GM21723 (cell line): ENCODE data around the gene LRRC23.
"Not testable (repeated sequence)": the region's sequence is repeated elsewhere in the genome, so short reads cannot be mapped to it uniquely, and the experiment has no call there.

Experiments used
- ATAC-seq: cut with Tn5 transposase; IDR thresholded peaks from one replicate; pipeline ENCODE4 v1.9.1; 2021; ENCODE audit warnings: mild to moderate bottlenecking, moderate library complexity; ENCODE audit not compliant: unreplicated experiment

LRRC23 gene

GRCh38 chr12:6872073-6873048, 32.3 kb upstream of the LRRC23 start:
- peak; percentile 42 for ATAC-seq

- ATAC-seq: peak; percentile 63
Measured at GRCh38 chr12:6873094-6874014, 31.3 kb upstream of the LRRC23 start, which contains the start of gene SPSB2. Gene SPSB2, minus strand, starts transcription at chr12:6873303. Its CDS starts 402 bp downstream, at chr12:6872901.

GRCh38 chr12:6874015-6874368, 30.6 kb upstream of the LRRC23 start:
- ATAC-seq: not testable (repeated sequence)

- ATAC-seq: not testable (repeated sequence)
Measured at GRCh38 chr12:6879824-6880223, 24.8 kb upstream of the LRRC23 start.

- no peak for ATAC-seq
Measured at GRCh38 chr12:6883252-6883651, 21.4 kb upstream of the LRRC23 start.

GRCh38 chr12:6883683-6884082, 20.9 kb upstream of the LRRC23 start:
- ATAC-seq: no peak

- ATAC-seq: no peak
Measured at GRCh38 chr12:6884539-6884938, 20.1 kb upstream of the LRRC23 start.

GRCh38 chr12:6886206-6886999, 18.2 kb upstream of the LRRC23 start:
- ATAC-seq: not testable (repeated sequence)

- no peak for ATAC-seq
Measured at GRCh38 chr12:6887460-6887859, 17.2 kb upstream of the LRRC23 start.

- ATAC-seq: no peak
Measured at GRCh38 chr12:6888360-6888759, 16.3 kb upstream of the LRRC23 start.

- not testable (repeated sequence) for ATAC-seq
Measured at GRCh38 chr12:6888794-6889193, 15.8 kb upstream of the LRRC23 start.

GRCh38 chr12:6889775-6890573, 14.6 kb upstream of the LRRC23 start:
- ATAC-seq: not testable (repeated sequence)

GRCh38 chr12:6890789-6891645, 13.6 kb upstream of the LRRC23 start:
- peak; percentile 93 for ATAC-seq

- ATAC-seq: peak; percentile 14
Measured at GRCh38 chr12:6891646-6892001, 13.0 kb upstream of the LRRC23 start.

GRCh38 chr12:6892683-6893082, 11.9 kb upstream of the LRRC23 start:
- not testable (repeated sequence) for ATAC-seq

GRCh38 chr12:6894321-6894720, 10.3 kb upstream of the LRRC23 start:
- no peak for ATAC-seq

- no peak for ATAC-seq
Measured at GRCh38 chr12:6896846-6897435, 7.7 kb upstream of the LRRC23 start.

GRCh38 chr12:6899427-6899826, 5.2 kb upstream of the LRRC23 start:
- no peak for ATAC-seq
